Astrocyte of the cerebellum (primary cell): Measurements from ENCODE around the gene ADAMTS16.

Source experiments
- DNase-seq: peaks from one replicate; pipeline ENCODE4 v3.0.0-alpha.2; 2011; ENCODE audit warnings: low read depth
- H3K4me3 ChIP-seq: 2 replicates; pipeline ENCODE4 v1.5.1; 2011; ENCODE audit warnings: mild to moderate bottlenecking, low read depth, low read length, moderate library complexity
- CTCF ChIP-seq: IDR thresholded peaks from 2 replicates; pipeline ENCODE4 v1.5.1; 2012; ENCODE audit warnings: low read length, low read depth, moderate library complexity, mild to moderate bottlenecking; ENCODE audit errors: missing control alignments
- in situ Hi-C: cut with HindIII; loops from 2 replicates; pipeline ENCODE4 v1.10.0; 2017; ENCODE audit warnings: low sequenced_read_pairs

The ADAMTS16 gene

GRCh38 chr5:5348576-5348975 lies 208.4 kb downstream of the ADAMTS16 start:
- no peak for DNase-seq
- TF ChIP-seq CTCF: no peak
- in situ Hi-C loops: no loop called here
- no peak overlapping the region for H3K4me3 ChIP-seq

GRCh38 chr5:5350101-5350500 lies 210.0 kb downstream of the ADAMTS16 start:
- no peak for DNase-seq
- H3K4me3 ChIP-seq: no peak overlapping the region
- in situ Hi-C loops: no loop called here
- TF ChIP-seq CTCF: no peak

GRCh38 chr5:5351288-5351979 lies 211.3 kb downstream of the ADAMTS16 start:
- TF ChIP-seq CTCF: no peak
- H3K4me3 ChIP-seq: no peak overlapping the region
- DNase-seq: no peak
- in situ Hi-C loops: no loop called here

- DNase-seq: no peak
- in situ Hi-C loops: no loop called here
- TF ChIP-seq CTCF: no peak
- no peak overlapping the region for H3K4me3 ChIP-seq
These were observed 212.5 kb downstream of the ADAMTS16 start for GRCh38 chr5:5352675-5353074.

GRCh38 chr5:5353681-5354080 lies 213.6 kb downstream of the ADAMTS16 start:
- in situ Hi-C loops: no loop called here
- TF ChIP-seq CTCF: no peak
- no peak overlapping the region for H3K4me3 ChIP-seq
- DNase-seq: no peak

GRCh38 chr5:5356765-5357164 lies 216.6 kb downstream of the ADAMTS16 start:
- DNase-seq: no peak
- no peak overlapping the region for H3K4me3 ChIP-seq
- TF ChIP-seq CTCF: no peak
- in situ Hi-C loops: no loop called here
